ENCODE results near the gene ETV7.
A peak's percentile ranks its signal among the peaks of the same experiment; 100 is the strongest.

Gene ETV7

DNA sequence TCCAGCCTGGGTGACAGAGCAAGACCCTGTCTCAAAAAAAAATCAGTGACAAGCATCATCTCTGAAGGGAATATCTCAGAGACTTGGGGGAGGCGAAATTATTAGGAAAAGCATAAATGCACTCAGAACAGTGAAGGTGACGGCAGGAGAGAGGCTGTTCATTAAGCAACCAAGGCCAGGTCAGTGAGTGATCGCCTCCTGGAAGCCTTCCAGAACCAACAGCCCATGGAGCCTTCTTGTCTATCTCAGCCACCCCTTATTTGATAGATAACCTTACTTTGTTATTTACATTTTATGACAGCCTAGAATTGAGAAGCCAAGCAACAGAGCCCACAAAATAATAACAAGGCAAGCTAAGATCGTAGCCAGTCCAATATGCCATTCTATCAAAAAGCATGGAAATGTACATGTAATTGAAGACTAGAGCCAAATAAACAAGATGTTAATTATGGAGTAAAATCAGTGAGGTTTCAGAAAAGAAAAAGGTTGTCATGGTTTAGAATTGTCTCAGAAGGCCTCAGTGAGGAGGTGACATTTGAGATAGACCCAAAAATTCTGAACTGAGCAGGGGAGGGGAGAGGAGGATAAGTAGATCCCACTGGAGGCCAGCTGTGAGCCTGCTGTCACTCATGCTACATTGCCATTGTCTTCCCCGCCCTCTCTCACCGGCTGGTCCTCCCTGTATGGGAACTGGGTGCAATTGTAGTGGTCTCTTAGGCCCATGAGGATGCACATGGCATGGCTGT lies 68.6 kb downstream of the ETV7 start:
- DNase-seq: peak in 1 of 2 experiments; percentile 27

- no peak for DNase-seq
Observed at GRCh38 chr6:36317623-36318022, 69.8 kb downstream of the ETV7 start.

Data from NCI-H2081 (cell line).